ENCODE data around the gene PRORP. TPM values are rescaled to one million over a fixed set of nuclear protein-coding genes. Genes with fewer than 3 reads are reported as not detected.

The PRORP gene
- total and polyA plus RNA-seq, 2 of the 13 experiments (the other 11 are each of a cell fraction or from before 2014, with no cell fraction given), result 48.9 to 88.7 TPM

DNA sequence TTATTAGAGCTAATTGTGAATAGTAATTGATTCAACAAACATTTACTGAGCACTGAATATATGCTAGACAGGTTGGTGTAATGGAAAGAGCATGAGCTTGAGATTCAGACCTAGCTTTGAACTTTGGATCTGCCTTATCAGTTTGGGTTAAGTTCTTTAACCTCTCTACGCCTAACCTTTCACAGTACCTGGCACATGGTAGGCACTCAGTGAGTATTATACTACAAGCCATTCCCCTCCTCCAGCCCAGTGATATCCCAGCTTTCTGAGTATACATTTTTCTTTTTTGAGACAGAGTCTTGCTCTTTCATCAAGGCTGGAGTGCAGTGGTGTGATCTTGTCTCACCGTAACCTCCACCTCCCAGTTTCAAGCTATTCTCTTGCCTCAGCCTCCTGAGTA is 44.3 kb upstream of the PRORP start (continued):
- TF ChIP-seq, protein P1, sequence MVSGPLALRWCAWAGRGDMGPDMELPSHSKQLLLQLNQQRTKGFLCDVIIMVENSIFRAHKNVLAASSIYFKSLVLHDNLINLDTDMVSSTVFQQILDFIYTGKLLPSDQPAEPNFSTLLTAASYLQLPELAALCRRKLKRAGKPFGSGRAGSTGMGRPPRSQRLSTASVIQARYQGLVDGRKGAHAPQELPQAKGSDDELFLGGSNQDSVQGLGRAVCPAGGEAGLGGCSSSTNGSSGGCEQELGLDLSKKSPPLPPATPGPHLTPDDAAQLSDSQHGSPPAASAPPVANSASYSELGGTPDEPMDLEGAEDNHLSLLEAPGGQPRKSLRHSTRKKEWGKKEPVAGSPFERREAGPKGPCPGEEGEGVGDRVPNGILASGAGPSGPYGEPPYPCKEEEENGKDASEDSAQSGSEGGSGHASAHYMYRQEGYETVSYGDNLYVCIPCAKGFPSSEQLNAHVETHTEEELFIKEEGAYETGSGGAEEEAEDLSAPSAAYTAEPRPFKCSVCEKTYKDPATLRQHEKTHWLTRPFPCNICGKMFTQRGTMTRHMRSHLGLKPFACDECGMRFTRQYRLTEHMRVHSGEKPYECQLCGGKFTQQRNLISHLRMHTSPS (CRISPR knock-in tag; IDR thresholded peaks at IDR 0.05; ENCODE audit: low read depth), result peak; percentile 71
- TF ChIP-seq, protein P2, sequence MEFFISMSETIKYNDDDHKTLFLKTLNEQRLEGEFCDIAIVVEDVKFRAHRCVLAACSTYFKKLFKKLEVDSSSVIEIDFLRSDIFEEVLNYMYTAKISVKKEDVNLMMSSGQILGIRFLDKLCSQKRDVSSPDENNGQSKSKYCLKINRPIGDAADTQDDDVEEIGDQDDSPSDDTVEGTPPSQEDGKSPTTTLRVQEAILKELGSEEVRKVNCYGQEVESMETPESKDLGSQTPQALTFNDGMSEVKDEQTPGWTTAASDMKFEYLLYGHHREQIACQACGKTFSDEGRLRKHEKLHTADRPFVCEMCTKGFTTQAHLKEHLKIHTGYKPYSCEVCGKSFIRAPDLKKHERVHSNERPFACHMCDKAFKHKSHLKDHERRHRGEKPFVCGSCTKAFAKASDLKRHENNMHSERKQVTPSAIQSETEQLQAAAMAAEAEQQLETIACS (CRISPR knock-in tag; IDR thresholded peaks at IDR 0.05), result no peak
- TF ChIP-seq EEA1 (CRISPR knock-in tag; IDR thresholded peaks at IDR 0.05; ENCODE audit: borderline replicate concordance) (no peak), ZC3H13 (CRISPR knock-in tag; IDR thresholded peaks at IDR 0.05) (no peak), U2AF1 (optimal IDR thresholded peaks at IDR 0.05; ENCODE audit: low read depth, low read length) (no peak), ZNF839 (CRISPR knock-in tag; IDR thresholded peaks at IDR 0.05; ENCODE audit: borderline replicate concordance) (no peak), MTF1 (CRISPR knock-in tag; IDR thresholded peaks at IDR 0.05) (no peak), ZNF274 (CRISPR knock-in tag; IDR thresholded peaks at IDR 0.05) (no peak), ISX (CRISPR knock-in tag; conservative IDR thresholded peaks at IDR 0.05) (no peak), MTF2 (CRISPR knock-in tag; IDR thresholded peaks at IDR 0.05; ENCODE audit: borderline replicate concordance) (no peak), MED8 (CRISPR knock-in tag; IDR thresholded peaks at IDR 0.05; ENCODE audit: insufficient replicate concordance) (no peak), DMAP1 (CRISPR knock-in tag; IDR thresholded peaks at IDR 0.05) (peak; percentile 69; the same call in 1 of the 2 replicates), ZNF367 (CRISPR knock-in tag; IDR thresholded peaks at IDR 0.05; ENCODE audit: borderline replicate concordance) (no peak), NR2F1 (CRISPR knock-in tag; IDR thresholded peaks at IDR 0.05) (peak; percentile 71 to 87), ZNF549 (CRISPR knock-in tag; IDR thresholded peaks at IDR 0.05) (no peak), ZNF230 (CRISPR knock-in tag; IDR thresholded peaks at IDR 0.05) (no peak), SIX1 (CRISPR knock-in tag; IDR thresholded peaks at IDR 0.05; ENCODE audit: borderline replicate concordance) (no peak; the same call in 1 of the 2 replicates), ERF (CRISPR knock-in tag; IDR thresholded peaks at IDR 0.05) (peak; percentile 40; the same call in 1 of the 2 replicates), RFXANK (CRISPR knock-in tag; IDR thresholded peaks at IDR 0.05) (no peak), SIN3B (IDR thresholded peaks at IDR 0.05; ENCODE audit: low read length) (no peak), SP4 (CRISPR knock-in tag; IDR thresholded peaks at IDR 0.05) (no peak), NCOA2 (CRISPR knock-in tag; IDR thresholded peaks at IDR 0.05) (no peak), EZH2 (conservative IDR thresholded peaks at IDR 0.05; ENCODE audit: low read depth, low read length) (no peak)
- TF ChIP-seq, protein P3, sequence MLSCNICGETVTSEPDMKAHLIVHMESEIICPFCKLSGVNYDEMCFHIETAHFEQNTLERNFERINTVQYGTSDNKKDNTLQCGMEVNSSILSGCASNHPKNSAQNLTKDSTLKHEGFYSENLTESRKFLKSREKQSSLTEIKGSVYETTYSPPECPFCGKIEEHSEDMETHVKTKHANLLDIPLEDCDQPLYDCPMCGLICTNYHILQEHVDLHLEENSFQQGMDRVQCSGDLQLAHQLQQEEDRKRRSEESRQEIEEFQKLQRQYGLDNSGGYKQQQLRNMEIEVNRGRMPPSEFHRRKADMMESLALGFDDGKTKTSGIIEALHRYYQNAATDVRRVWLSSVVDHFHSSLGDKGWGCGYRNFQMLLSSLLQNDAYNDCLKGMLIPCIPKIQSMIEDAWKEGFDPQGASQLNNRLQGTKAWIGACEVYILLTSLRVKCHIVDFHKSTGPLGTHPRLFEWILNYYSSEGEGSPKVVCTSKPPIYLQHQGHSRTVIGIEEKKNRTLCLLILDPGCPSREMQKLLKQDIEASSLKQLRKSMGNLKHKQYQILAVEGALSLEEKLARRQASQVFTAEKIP (CRISPR knock-in tag; IDR thresholded peaks at IDR 0.05; ENCODE audit: borderline replicate concordance), result no peak
- TF ChIP-seq, protein P4, sequence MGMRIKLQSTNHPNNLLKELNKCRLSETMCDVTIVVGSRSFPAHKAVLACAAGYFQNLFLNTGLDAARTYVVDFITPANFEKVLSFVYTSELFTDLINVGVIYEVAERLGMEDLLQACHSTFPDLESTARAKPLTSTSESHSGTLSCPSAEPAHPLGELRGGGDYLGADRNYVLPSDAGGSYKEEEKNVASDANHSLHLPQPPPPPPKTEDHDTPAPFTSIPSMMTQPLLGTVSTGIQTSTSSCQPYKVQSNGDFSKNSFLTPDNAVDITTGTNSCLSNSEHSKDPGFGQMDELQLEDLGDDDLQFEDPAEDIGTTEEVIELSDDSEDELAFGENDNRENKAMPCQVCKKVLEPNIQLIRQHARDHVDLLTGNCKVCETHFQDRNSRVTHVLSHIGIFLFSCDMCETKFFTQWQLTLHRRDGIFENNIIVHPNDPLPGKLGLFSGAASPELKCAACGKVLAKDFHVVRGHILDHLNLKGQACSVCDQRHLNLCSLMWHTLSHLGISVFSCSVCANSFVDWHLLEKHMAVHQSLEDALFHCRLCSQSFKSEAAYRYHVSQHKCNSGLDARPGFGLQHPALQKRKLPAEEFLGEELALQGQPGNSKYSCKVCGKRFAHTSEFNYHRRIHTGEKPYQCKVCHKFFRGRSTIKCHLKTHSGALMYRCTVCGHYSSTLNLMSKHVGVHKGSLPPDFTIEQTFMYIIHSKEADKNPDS (CRISPR knock-in tag; IDR thresholded peaks at IDR 0.05), result peak; percentile 98
- TF ChIP-seq, protein P5, sequence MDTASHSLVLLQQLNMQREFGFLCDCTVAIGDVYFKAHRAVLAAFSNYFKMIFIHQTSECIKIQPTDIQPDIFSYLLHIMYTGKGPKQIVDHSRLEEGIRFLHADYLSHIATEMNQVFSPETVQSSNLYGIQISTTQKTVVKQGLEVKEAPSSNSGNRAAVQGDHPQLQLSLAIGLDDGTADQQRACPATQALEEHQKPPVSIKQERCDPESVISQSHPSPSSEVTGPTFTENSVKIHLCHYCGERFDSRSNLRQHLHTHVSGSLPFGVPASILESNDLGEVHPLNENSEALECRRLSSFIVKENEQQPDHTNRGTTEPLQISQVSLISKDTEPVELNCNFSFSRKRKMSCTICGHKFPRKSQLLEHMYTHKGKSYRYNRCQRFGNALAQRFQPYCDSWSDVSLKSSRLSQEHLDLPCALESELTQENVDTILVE (CRISPR knock-in tag; IDR thresholded peaks at IDR 0.05), result no peak

Measured in HepG2 (cell line).